SH-SY5Y (cell line): Measurements from ENCODE around the gene PCF11.

Source experiments
- GATA2 ChIP-seq: IDR thresholded peaks from 2 replicates; pipeline ENCODE4 v1.6.1; 2011; ENCODE audit warnings: mild to moderate bottlenecking, low read depth, low read length
- GATA3 ChIP-seq: IDR thresholded peaks from 2 replicates; pipeline ENCODE4 v1.6.1; 2011; ENCODE audit warnings: low read depth, mild to moderate bottlenecking, low read length, moderate library complexity

- TF ChIP-seq GATA2 (no peak), GATA3 (no peak)
Measured at GRCh38 chr11:83161610-83162199, 4.8 kb downstream of the PCF11 start.
